T1000 (cell line): ENCODE results near the gene PPP2R5E.
"Not testable (repeated sequence)": the region's sequence is repeated elsewhere in the genome, so short reads cannot be mapped to it uniquely, and the experiment has no call there.

Experiments used
- DNase-seq: peaks from one replicate; lab custom pipeline; 2025; ENCODE audit warnings: mixed read lengths; lab: John Stamatoyannopoulos, UW

PPP2R5E gene

GRCh38 chr14:63371613-63372012 is 171.6 kb downstream of the PPP2R5E start:
- not testable (repeated sequence) for DNase-seq

- no peak for DNase-seq
Observed at GRCh38 chr14:63371033-63371432, 172.1 kb downstream of the PPP2R5E start.

DNA sequence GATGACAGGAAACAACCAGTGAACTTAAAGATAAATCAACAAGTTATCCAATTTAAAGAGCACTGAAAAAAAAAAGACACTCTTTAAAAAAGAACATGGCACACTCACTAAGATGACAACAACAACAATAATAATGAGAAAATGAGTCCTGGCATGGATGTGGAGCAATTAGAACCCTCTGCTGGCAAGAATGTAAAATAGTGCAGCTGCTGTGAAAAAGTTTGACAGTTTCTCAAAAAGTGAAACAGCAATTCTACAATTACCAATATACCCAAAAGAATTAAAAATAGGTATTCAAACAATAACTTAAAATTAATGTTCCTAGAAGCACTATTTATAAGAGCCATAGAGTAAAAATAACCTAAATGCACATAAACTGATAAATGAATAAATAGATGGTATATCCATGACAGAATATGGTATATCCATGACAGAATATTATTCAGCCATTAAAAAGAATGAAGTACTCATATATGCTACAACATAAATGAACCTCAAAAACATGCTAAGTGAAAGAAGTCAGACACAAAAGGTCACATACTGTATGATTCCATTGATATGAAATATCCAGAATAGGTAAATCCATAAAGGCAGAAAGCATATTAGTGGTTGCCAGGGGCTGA is 175.3 kb downstream of the PPP2R5E start:
- DNase-seq: no peak

GRCh38 chr14:63362389-63362819 is 180.8 kb downstream of the PPP2R5E start:
- DNase-seq: no peak

DNA sequence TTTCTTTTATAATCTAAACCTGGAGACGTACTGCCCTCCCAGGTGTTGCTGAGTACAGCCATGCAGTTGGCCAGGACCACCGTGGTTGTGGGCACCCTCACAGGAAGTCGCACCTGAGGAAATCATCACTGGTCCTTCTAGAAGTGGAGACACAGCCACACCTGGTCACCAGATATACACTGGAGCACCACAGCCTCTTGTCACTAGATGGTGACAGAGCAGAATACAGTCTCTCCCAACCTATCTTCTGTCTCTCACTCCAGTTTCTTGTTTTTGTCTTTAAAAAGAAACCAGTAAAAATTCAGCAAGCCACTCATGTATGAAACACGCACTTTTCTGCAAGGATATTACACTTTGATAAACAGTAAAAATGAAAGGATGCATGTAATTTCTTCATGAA is 181.4 kb downstream of the PPP2R5E start:
- DNase-seq: no peak

DNA sequence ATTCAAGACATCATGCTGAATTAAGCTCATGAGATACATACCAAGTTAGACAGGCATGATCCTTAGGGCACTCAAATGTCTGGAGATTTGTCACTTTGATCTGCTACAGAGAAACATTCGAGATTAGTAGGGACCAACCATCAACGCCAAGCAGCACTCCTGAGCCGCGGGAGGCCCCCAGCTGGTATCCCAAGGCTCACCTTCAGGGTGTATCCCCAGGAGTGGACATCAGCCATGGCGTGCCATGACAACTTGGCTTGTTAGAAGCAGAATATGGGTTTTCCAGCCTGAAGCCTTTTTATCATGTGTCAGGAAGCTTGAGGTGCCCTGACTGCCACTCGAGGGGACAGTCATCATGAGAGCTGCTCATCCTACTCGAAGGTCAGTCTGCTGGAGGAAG is 185.3 kb downstream of the PPP2R5E start:
- no peak for DNase-seq

DNA sequence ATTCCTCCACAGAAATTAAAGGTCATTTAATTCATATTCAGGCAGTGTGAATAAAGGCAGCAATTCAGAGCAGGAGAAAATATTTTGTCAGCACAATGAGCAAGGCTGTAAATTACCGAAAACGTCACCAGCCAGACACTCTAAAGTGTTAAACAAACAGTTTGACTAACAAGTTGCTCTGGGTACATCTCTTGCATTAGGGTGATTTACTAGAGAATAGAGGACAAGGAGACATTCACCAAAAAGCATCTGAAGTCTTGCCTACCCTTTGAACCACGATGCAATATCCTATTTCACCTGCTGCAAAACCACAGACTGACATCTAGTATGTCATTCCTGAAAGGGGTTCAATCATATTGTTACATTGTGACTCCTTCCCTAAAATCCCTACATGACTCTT is 197.4 kb downstream of the PPP2R5E start:
- DNase-seq: no peak

DNA sequence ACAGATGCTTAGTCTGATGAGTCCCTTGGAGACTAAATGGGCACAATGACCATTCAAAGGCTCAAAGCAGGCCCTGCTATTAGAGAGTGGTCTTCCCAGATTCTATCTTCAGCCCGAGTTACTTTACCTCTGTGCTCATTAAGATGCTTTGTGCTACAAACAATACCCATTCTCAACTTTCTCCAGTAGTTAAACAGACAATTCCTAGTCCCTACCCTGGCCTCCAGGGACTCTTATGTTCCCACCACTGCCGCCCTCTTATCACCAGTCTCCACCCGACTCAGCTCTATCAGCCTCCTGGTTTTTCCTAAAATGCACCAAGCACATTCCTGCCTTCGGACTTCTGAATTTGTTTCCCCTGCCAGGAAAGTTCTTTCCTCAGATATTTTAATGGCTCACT is 198.8 kb downstream of the PPP2R5E start:
- no peak for DNase-seq

DNA sequence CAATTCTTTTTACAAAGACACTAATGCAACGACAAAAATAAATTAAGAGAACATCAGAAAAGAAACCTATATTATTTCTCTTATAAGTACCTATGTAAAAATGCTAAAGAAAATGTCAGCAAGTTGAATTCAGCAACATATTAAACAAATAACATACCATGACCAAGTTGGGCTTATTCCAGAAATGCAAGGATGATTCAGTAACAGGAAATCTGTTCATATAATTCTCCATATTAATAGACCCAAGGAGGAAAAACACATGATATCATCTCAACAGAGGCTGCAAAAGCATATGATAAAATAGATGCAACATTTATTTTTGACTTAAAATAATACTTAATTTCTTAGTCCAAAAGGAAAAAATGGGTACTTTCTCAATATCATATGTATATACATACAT is 199.3 kb downstream of the PPP2R5E start:
- no peak for DNase-seq

GRCh38 chr14:63342371-63342770 is 200.8 kb downstream of the PPP2R5E start:
- DNase-seq: no peak

DNA sequence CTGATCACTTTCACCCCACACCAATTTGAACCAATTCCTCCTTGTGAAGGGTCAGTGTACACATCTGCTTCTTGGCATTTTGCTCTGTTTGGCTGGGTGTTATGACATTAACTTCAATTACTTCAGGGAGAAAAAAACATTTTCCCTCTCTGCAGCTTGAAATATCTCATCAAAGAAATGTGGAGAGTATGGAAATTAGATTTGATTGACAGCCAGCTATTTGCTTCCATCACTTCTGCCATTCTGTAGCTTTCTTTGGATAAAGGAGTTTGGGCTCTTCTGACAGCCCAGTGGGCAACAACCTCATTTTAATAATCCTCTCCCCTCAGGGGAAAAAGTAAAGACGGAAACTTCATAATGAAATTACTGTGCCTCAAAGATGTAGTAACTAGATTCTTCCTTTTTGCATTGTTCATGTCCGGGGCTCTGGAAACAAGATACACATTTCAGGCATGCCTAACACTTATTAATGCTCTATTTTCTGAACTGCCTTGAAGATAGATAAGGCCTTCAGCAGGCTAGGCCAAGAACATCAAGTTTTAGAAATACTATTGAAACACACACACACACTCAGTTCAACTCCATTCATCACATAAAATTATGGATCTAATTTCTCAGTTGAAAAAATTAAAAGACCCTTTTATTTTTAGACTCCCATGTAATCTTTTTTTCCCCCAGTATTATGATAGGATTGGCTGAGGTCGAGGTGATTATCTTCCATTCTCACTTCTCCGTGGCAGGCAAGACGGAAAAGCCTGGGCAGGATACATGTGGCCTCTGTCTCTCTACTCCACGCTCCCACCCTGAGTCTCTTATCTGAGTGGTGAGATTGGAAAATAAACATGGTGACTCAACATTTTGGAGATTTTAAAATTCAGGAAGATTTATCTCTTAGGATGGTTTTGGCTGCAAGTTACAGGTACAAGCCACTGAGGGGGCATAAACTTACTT is 214.1 kb downstream of the PPP2R5E start:
- no peak for DNase-seq

DNA sequence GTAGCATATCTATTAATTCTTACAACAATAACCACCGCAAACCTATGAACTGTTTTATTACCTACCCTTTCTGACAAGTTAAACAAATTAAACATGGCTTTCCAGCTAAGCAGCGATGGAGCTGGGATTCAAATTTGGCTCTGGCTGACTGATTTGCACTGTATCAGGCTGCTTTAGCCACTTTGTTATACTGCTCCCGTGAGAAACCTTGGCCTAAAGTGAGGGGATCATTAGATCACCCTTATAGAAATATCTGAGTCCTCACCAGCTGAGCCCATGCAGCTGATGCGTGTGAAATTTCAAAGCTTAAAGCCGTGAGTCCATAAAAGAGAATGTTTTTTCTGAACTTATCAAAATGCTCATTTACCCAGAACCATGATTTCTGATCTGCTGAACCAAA is 216.3 kb downstream of the PPP2R5E start:
- no peak for DNase-seq

DNA sequence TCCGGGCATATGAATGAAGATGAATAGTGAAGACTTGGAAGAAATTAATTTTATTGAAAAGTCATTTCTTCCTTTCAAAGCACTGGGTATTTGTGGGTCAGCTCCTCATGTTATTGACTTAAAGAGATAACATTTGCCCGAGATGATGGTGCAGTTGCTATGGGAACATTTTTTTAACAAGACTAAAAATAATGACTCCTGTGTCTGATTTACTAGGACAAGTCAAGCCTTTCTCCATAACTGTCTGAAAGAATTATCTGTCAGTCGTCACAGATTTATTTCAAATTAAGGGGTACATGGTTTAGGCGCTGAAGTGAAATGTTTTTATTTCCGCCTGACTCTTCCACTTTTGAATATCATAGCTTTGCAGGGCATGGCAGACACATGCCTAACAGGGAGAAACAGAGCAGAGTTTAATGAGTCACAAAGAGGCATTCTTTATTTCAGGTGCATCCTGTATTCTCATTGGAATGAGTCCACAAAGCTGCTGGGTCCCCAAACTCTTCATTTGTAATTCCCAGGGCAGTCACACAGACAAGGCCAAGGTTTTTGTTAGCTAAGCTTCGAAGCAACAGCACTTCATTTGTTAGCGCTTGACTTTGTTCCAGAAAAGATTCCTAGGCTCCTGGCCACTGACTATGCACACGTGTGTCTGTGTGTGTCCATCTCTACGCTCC is 220.1 kb downstream of the PPP2R5E start:
- no peak for DNase-seq

DNA sequence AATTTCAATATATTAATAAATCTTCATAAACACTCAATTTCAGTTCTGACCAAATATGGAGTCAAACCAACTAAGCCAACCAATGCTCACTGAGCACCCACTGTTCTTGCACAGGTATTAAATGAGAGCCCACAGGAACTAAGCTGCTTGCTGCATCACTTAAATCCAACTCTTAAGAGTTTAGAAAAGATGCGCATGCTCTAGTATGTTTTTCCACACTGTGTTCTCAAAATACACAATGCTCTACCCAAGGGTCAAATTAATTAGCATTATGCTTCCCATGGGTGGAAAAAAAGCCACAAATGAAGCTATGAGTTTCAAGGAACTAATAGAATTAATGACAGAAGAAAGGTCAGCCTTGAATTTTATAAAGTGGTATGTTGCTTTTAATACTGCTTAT is 220.7 kb downstream of the PPP2R5E start:
- DNase-seq: no peak
